IPS DF 19.7 (cell line): ENCODE results near the gene PGA5.

Experiments used
- DNase-seq: peaks from one replicate; pipeline ENCODE4 v3.0.0-alpha.2; 2013; ENCODE audit warnings: low read depth, low spot score

The PGA5 gene

DNA sequence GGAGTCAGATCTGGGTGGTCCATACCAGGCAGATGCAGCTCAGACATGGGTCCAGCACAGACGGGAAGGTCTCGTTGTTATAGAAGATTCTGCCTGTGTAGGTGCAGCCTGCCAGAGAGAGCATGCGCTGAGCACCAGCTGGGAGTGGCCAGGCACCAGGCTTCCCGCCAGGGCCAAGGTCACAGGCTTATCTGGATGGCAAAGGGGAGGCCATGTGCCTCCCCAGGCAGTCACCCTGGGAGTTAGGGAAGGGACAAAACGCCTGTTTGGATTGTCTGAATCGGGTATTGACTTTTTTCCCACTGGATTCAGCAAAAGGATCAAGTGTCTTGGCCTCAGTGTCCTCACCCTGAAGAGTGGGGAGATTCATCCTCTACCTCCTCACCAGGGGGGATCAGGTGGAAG is 26.5 kb downstream of the PGA5 start:
- no peak for DNase-seq

DNA sequence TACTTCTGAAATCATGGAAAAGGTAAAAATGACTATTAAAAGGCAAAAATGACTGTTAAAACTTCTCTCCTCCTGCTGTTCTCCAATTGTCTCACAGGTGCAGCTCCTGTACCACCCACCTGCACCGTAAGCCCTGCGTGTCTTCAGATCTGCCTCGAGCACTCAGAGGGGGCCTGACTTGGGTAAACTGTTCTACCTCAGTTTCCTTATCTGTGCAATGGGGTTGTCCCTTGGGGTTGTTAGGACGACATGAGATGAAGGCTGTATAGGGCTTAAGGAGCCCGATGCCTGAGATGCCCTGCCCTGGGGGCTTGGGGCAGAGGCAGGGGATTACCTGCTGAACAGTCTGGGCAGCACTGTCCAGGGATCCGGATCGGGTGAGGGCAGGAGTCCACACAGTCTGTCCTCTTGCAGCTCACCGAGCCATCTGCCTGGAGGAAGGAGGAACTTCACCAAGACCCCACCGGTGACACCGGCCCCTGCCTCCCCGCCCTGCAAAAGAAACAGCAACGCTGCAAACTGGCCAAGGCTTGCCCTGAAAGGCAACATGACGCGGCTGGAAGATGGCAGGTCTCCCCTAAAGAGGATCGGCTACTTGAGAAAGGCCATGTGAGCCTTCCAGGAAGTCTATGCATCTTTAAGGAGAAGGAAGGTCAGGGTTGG is 27.7 kb downstream of the PGA5 start:
- DNase-seq: no peak

DNA sequence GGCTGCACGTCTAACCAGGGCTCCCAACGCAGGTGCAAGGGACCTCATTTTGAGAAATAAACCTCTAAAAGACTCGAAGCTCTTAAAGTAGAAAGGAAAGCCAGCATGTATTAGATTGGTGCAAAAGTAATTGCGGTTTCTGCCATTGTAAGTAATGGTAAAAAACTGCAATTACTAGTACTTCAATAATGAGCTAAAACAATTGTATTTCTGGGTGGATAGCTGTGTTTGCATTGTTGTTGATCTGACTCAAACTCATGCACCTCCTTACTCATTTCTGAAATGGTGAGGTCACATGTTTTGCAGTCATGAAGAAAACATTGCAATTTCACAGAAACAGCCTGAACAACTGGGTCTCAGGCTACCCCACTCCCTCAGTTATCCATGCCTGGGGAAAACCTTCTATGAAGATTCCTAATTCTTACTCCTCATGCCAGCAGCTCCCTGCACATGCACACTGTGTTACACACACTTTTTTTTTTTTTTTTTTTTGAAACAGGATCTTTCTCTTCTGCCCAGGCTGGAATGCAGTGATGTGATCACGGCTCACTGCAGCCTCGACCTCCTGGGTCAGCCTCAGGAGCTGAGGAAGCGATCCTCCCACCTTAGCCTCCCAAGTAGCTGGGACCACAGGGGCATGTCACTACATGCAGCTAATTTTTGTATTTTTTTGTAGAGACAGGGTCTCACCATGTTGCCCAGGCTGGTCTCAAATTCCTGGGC is 29.5 kb downstream of the PGA5 start:
- no peak for DNase-seq

DNA sequence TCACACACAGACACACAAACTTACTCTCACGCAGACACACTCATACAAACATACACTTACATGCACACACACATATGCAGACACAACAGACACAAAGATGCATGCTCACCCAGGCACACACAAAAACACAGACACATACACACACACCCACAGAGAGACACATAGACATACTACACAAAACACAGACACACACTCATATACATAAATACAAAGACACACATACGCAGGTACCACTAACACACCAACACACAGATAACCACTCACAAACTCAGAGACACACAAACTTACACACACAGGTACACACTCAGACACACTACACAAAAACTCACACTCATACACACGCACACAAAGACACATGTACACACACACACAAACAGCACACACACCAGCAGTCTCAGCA is 31.8 kb downstream of the PGA5 start:
- DNase-seq: no peak

DNA sequence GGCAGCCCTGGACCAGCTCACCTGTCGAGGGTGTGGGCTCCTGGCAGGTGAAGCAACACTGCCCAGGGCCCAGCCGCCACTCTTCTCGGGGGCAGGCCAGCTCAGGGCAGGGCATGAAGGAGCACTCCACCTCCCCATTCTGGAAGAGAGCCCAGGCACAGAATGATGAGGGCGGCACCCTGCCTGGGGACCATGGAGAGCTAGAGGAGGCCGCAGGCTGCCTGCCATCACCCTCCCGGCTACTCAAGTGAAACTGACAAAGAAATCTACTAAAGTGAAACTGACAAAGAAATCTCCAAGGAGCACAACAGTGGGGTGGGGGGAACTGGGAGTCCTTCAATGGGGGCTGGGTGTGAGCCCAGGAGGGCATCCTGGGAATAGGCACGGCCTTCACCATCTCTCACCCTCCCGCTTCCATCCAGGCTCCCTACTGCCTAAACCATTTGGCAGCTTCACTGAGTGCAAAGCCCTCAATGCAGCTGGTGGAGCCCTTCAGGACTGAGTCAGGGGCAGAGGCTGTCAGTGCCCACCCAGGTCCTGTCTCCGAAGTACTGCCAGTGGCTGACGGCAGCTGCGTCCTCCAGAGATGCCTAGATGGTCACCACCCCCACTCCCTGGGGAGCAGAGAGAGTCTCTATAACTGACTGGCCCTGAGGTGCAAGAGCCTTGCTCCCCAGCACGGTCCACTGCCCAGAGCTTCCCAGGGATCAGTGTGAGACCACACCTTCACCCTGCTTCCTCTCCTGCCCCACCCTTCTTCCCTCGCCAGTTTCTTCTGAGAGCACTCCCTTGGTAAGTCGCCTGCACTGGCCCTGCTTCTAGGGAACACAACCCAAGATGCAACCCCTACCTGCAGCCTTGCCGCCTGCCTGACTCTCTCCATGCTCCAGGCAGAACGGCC is 32.5 kb downstream of the PGA5 start:
- DNase-seq: no peak

DNA sequence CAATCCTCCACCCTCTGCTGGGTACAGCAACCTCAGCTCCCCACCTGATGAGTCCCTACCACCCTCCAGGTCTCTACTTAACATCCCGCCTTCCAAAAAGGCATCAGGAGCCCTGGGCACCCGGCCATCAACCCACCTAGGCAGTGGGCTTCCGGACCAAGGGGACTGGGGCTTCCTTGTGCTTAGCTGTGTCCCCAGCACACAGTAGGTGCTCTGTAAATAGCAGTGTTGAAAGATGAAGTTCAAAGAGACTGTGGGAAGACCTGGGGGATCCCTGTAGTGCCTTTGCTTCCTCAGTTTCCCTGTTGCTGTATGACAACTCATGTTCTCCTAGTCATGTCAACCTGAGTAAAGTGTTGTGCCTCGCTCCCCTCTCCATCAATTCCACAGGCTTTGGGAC is 33.1 kb downstream of the PGA5 start:
- no peak for DNase-seq

DNA sequence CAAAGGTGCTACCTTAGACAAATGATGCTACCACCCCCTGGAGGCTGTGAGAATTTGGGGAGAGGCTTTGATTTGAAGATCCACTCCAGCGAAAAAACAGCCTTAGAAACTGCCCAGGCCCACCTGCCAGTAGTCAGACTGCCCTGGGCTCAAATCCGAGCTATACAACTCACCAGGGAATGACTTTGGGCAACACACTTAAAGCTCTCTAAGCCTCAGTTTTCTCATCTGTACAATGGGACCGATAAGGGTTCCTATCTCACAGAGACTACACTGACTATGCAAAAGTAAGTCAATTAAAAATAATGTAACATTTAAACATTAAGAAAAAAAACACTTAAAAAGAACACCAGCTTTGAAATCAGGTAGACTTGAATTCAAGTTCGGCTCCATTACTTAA is 34.2 kb downstream of the PGA5 start:
- DNase-seq: no peak

DNA sequence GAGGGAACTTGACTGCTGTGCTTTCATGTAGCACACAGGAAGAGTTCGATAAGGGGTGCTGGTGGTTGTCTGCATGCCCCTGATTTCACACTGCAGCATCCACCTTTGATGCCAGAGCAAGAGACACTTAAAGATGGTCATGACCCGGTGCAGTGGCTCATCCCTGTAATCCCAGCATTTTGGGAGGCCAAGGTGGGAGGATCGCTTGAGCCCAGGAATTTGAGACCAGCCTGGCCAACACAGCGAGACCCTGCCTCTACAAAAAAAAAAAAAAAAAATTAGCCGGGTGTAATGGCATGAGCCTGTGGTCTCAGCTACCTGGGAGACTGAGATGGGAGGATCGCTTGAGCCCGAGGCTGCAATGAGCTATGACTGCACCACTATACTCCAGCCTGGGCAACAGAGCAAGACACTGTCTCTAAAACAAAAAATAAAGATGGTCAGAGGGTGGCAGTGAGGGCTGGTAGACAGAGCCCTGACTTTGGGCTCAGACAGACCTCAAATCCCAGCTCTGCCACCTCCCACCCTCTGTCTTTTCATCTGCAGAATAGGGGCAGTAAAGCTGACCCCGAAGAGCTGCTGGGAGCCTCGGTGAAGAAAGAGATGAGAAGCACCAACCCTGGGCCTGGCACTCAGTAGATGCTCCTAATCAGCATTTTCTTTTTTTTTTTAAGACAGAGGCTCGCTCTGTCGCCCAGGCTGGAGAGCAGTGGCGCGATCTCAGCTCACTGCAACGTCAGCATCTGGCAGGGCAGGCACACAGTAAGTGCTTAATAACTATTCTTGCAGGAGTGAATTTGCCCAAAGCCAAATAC is 36.4 kb downstream of the PGA5 start:
- DNase-seq: no peak

DNA sequence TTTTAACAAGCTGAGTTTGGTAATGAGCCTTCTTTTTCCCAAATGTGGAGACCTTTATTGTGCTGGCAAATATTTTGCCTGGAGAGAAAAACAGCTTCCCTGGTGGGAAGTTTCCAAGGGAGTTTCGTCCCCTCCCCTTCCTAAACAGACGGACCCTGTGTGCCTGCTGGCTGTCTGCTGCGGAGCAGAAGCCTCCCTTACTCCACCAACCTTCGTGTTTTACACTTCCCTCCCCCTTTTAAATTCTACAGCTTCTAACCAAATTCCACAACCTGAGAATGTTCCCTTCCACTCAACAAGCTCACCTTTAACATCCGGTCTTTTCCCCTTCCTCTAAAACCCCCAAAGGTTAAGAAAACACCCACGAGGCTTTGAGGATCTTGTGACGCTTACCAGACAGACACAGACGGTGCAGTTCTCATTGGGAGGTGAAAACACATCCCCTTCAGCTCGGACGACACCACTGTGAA is 37.1 kb downstream of the PGA5 start:
- DNase-seq: no peak

DNA sequence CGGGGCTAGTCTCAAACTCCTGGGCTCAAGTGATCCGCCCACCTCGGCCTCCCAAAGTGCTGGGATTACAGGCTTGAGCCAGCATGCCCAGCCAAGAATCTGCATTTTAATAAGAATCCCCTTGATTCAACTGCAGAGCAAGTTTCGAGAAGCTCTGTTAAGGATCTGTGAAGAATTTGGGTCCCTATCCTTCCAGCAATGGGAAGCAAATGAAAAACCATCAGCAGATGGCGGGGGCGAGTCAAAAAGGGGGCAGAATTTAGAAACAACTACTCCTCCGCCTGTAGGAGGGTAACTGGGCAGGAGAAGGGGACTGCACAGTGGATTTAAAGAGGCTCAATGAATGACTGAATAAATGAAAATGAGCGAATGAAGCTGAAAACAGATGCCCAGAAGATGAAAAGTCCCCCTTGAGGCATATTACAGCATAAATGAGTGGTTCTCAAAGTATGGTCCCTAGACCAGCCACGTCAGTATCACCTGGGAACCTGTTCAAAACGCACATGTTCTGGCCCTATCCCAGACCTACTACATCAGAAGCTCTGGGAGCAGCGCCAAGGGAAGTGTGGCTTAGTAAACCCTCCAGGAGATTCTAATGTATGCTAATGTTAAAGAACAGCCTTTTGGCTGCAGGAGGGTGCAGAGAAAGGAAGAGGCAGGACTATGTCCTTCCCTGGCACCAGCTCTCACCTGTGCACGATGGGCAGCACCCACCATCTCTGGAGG is 39.1 kb downstream of the PGA5 start:
- no peak for DNase-seq

DNA sequence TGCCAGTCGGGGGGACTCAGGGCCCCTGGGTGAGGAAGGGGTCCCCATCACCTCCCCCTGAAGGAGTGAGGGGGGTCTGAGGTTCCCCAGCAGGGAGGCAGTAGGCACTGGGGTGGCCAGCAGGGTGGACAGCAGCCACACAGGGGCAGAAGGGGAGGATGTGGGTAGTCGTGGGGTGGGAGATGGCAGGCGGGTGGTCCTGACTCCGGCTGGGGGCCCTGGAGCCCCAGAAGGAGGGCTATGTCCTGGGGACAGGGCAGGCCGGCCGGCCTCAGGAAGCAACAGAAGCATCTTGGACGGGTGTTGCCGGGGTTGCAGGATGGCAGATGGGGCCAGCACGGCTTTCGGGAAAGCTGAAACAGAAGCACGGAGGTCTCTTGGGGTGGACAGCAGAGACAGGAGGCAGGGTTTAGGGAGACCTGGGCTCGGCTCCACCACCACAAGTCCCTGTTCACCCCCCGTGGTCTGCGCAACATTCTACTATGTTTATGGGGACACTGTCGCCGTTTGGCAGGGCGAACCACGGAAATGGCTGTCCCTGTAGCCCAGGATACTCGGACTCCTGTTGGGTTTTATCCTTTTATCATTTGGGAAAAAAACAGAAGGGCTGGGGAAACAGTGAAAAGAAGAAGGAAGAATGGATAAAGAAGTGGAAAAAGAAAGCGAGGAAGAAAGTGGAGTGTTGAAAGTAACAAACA is 40.1 kb downstream of the PGA5 start:
- DNase-seq: no peak

DNA sequence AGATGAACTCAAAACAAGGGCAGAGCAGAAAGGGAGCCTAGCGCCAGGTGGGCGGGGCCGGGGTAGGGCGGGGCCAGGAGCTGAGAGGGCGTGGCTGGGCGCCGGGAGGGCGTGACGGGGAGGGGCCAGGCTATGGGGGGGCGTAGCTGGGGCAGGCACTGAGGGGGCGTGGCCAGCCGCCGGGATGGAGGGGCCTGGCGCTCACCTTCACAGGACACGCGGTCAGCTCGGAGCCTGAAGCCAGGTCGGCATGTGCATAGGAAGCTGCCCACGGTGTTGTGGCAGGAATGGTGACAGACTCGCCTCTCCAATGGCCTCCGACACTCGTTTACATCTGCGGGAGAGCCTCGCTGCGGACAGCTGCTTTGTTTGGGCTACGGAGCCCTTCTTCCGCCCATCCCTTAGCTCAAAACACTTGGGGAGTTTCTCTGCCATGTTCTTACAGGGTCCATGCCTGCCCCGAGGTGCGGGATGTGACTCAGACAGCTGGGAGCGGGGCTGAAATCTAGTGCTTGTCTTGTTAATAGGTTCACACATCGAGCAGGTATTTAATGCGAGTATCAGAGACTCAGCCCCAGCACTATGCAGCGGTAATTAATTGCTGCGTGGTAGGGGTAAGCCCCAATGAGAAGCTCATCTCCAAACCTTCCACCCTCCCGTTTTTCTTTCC is 40.7 kb downstream of the PGA5 start:
- DNase-seq: no peak

DNA sequence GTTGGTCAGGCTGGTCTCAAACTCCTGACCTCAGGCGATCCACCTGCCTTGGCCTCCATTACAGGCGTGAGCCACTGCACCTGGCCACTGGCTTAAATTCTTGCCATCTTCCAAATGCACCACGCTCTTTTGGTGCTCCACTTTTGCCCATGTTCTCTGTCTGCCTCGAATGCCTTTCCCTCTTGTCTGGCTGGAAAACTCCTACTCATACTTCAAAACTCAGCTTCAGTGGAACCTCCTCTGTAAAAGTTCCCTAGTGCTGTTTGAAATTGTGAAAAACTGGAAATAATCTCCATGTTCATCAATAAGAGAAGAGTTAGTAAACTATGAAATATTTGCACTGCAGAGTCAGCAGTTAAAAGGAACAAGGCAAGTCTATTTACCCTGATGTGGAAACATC is 42.6 kb downstream of the PGA5 start:
- no peak for DNase-seq

DNA sequence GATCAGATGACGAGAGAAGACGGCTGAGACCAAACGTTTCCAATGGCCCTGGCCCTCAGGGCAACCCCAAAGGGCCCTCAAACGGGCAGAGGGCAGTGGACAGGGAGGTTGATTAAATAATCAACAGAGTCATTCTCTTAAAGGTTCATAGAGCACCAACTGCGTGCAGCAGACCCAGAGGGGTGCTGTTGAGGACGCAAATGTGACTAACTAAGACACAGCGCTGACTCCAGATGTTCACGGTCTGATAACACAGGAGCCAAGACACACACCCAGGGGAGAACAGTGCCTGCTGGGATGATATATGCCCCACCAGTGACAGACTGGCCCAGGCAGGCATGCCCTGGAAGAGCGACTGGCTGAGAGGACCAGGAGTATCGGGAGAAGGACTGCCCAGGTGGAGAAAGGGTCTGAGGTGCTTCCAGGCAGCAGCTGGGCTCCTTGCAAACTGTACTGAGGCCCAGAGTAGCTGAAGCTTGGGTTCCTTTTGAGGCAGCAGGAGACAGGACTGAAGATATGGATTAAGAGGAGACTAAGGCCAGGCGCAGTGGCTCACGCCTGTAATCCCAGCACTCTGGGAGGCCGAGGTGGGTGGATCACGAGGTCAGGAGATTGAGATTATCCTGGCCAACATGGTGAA is 46.5 kb downstream of the PGA5 start:
- DNase-seq: no peak

DNA sequence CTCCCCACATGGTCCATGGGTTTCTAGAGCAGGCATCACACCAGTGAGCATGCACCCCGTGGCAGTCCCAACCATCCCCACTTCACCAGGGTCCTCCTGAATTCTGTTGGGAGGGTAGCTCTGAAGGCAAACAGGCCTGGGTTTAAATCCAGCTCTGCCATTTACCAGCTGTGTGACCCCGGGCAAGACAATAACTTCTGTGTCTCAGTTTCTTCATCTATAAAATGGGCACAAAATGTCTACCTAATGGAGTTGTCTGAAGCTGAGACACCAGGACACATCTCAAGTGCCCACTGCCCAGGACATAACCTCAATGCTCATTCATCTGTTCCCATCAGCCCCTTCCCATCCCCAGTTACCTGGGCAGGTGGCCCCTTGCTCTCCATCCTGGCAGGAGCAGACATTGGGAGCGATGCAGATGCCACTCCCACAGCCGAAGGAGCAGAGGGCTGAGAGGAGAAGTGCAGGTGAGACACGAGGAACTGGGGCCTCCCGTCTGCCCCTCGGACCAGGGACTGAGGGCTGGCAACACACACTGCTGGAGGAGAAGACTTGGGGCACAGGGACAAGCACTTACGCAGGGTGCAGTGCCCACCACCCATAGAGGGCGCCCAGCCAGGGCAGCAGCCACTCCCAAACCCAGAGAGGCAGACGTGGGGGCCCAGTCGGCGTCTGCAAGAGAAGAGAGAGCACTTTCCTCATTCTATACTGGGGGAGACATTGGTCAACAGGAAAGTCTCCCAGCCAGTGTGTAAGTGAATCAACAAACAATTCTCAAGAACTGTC is 50.1 kb downstream of the PGA5 start:
- no peak for DNase-seq

DNA sequence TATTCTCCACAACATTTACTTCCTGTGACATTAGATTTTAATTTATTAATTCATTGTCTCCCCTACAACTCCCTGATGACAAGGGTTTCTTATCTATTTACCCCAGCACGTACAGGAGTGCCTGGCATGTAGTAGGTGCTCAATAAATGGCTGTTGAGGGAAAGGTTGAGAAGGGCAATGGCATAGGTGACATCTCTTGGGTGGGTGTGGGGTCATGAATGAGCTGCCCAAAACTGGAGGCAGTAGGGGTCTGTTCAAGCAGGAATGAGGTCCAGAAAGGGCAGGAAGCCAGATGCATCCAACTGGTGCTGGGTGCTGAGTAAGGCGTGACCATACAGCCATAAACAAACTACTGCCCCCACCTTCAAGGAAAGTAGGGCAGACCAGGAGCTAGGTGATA is 51.4 kb downstream of the PGA5 start:
- no peak for DNase-seq

DNA sequence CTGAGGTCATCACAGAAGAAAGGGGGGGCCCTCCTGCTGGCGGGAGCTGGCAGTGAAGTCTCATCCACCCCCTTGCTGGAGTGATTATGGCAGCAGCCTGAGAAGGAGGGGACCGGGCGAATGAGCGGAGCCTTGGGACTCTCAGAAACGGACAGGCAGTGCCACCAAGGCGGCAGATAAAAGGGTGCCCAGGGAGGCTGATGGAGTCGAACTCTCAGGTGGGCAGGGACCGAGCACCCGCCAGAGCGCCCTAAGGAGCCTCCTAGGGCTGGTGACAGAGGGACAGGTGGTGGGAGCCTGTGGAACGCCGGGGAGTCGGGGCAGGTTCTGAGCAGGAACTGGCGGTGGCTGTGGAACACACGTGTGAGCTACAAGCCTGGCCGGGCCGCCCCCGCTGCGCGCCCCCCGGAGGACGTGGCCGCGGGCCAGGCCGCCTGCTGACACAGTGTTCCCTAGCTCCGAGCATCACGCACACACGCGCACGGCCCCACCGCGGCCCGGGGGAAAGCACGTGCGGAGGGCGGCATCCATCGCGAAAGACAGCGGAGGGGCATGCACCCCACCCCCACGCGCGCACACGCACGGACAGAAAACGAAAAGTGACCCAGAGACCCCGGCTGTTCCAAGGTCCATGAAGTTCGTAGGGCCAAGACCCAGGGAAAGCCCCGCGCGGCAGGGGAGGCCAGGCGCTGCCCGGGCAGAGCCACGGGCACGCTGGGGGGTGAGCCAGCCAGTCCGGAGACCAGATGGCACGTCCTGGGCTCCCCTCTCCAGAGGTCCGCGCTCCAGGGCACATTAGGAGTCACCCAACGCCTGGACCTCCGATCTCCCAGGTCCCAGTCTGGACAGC is 53.1 kb downstream of the PGA5 start:
- DNase-seq: no peak
